ENCODE results near the gene ATP5PO.

ATP5PO gene

GRCh38 chr21:33899199-33899598, 16.4 kb downstream of the ATP5PO start:
- H3K9me3 Mint-ChIP-seq: no peaks in the 10 kb centered on the region
- no peak overlapping the region for H3K27ac Mint-ChIP-seq
- no peak overlapping the region for H3K4me3 Mint-ChIP-seq
- H3K36me3 Mint-ChIP-seq: peaks cover 20% of the 10 kb centered on the region
- H3K27me3 Mint-ChIP-seq: peaks cover 13% of the 10 kb centered on the region
- no peak for DNase-seq (ENCODE audit: low spot score in 2 of 2)
- peaks cover 17% of the 10 kb centered on the region for H3K4me1 Mint-ChIP-seq
- no peak for ATAC-seq (ENCODE audit: low read depth)

GRCh38 chr21:33898586-33898985, 17.0 kb downstream of the ATP5PO start:
- peaks cover 13% of the 10 kb centered on the region for H3K27me3 Mint-ChIP-seq
- H3K36me3 Mint-ChIP-seq: peaks cover 18% of the 10 kb centered on the region
- no peaks in the 10 kb centered on the region for H3K9me3 Mint-ChIP-seq
- ATAC-seq (ENCODE audit: low read depth) (no peak), DNase-seq (ENCODE audit: low spot score in 2 of 2) (no peak)
- H3K4me1 Mint-ChIP-seq: peaks cover 17% of the 10 kb centered on the region
- no peak overlapping the region for H3K27ac Mint-ChIP-seq
- H3K4me3 Mint-ChIP-seq: no peak overlapping the region

GRCh38 chr21:33897739-33898138, 17.9 kb downstream of the ATP5PO start:
- no peak for DNase-seq (ENCODE audit: low spot score in 2 of 2)
- Mint-ChIP-seq H3K9me3 (no peaks in the 10 kb centered on the region), H3K27me3 (peaks cover 13% of the 10 kb centered on the region), H3K36me3 (peaks cover 11% of the 10 kb centered on the region), H3K4me1 (peaks cover 17% of the 10 kb centered on the region), H3K27ac (no peak overlapping the region), H3K4me3 (no peak overlapping the region)
- ATAC-seq (ENCODE audit: low read depth): no peak

- Mint-ChIP-seq H3K4me3 (no peak overlapping the region), H3K9me3 (no peaks in the 10 kb centered on the region), H3K36me3 (peaks cover 6% of the 10 kb centered on the region), H3K4me1 (peaks cover 17% of the 10 kb centered on the region), H3K27me3 (peaks cover 13% of the 10 kb centered on the region), H3K27ac (no peak overlapping the region)
- no peak for ATAC-seq (ENCODE audit: low read depth)
- no peak for DNase-seq (ENCODE audit: low spot score in 2 of 2)
Observed at GRCh38 chr21:33897098-33897497, 18.5 kb downstream of the ATP5PO start.

GRCh38 chr21:33896691-33897090, 18.9 kb downstream of the ATP5PO start:
- H3K4me1 Mint-ChIP-seq: peaks cover 15% of the 10 kb centered on the region
- no peak overlapping the region for H3K27ac Mint-ChIP-seq
- no peak overlapping the region for H3K4me3 Mint-ChIP-seq
- peaks cover 13% of the 10 kb centered on the region for H3K27me3 Mint-ChIP-seq
- DNase-seq (ENCODE audit: low spot score in 2 of 2) (no peak), ATAC-seq (ENCODE audit: low read depth) (no peak)
- H3K9me3 Mint-ChIP-seq: no peaks in the 10 kb centered on the region
- peaks cover 4% of the 10 kb centered on the region for H3K36me3 Mint-ChIP-seq

- DNase-seq (ENCODE audit: low spot score in 2 of 2) (no peak), ATAC-seq (ENCODE audit: low read depth) (no peak)
- Mint-ChIP-seq H3K4me1 (peaks cover 12% of the 10 kb centered on the region), H3K36me3 (no peaks in the 10 kb centered on the region), H3K4me3 (peak overlapping the region; percentile 43), H3K27ac (no peak overlapping the region), H3K9me3 (no peaks in the 10 kb centered on the region), H3K27me3 (peaks cover 13% of the 10 kb centered on the region)
Observed at GRCh38 chr21:33895356-33895755, 20.2 kb downstream of the ATP5PO start.

GRCh38 chr21:33894736-33895288, 20.8 kb downstream of the ATP5PO start:
- H3K9me3 Mint-ChIP-seq: no peaks in the 10 kb centered on the region
- H3K4me1 Mint-ChIP-seq: peaks cover 12% of the 10 kb centered on the region
- ATAC-seq (ENCODE audit: low read depth) (peak; percentile 76), DNase-seq (ENCODE audit: low spot score in 2 of 2) (peak; percentile 14 to 21)
- no peaks in the 10 kb centered on the region for H3K36me3 Mint-ChIP-seq
- peaks cover 13% of the 10 kb centered on the region for H3K27me3 Mint-ChIP-seq
- H3K27ac Mint-ChIP-seq: peak overlapping the region; percentile 69
- peak overlapping the region; percentile 43 for H3K4me3 Mint-ChIP-seq

- no peak overlapping the region for H3K4me3 Mint-ChIP-seq
- no peaks in the 10 kb centered on the region for H3K9me3 Mint-ChIP-seq
- H3K27me3 Mint-ChIP-seq: peaks cover 13% of the 10 kb centered on the region
- DNase-seq (ENCODE audit: low spot score in 2 of 2): no peak
- peaks cover 12% of the 10 kb centered on the region for H3K4me1 Mint-ChIP-seq
- H3K36me3 Mint-ChIP-seq: no peaks in the 10 kb centered on the region
- ATAC-seq (ENCODE audit: low read depth): no peak
- no peak overlapping the region for H3K27ac Mint-ChIP-seq
Observed at GRCh38 chr21:33893917-33894316, 21.7 kb downstream of the ATP5PO start.

- Mint-ChIP-seq H3K27ac (no peak overlapping the region), H3K36me3 (no peaks in the 10 kb centered on the region), H3K4me1 (peaks cover 12% of the 10 kb centered on the region), H3K9me3 (no peaks in the 10 kb centered on the region), H3K4me3 (no peak overlapping the region), H3K27me3 (peaks cover 13% of the 10 kb centered on the region)
- no peak for ATAC-seq (ENCODE audit: low read depth)
- DNase-seq (ENCODE audit: low spot score in 2 of 2): no peak
Observed at GRCh38 chr21:33892853-33893252, 22.8 kb downstream of the ATP5PO start.

- Mint-ChIP-seq H3K4me1 (peaks cover 7% of the 10 kb centered on the region), H3K4me3 (no peak overlapping the region), H3K9me3 (no peaks in the 10 kb centered on the region), H3K36me3 (no peaks in the 10 kb centered on the region), H3K27ac (no peak overlapping the region), H3K27me3 (peaks cover 7% of the 10 kb centered on the region)
- ATAC-seq (ENCODE audit: low read depth): no peak
- DNase-seq (ENCODE audit: low spot score in 2 of 2): no peak
Observed at GRCh38 chr21:33890187-33890586, 25.4 kb downstream of the ATP5PO start.

- DNase-seq (ENCODE audit: low spot score in 2 of 2) (no peak), ATAC-seq (ENCODE audit: low read depth) (no peak)
- peaks cover 7% of the 10 kb centered on the region for H3K27me3 Mint-ChIP-seq
- no peaks in the 10 kb centered on the region for H3K9me3 Mint-ChIP-seq
- no peak overlapping the region for H3K27ac Mint-ChIP-seq
- H3K4me1 Mint-ChIP-seq: no peaks in the 10 kb centered on the region
- no peak overlapping the region for H3K4me3 Mint-ChIP-seq
- no peaks in the 10 kb centered on the region for H3K36me3 Mint-ChIP-seq
Observed at GRCh38 chr21:33886321-33886720, 29.3 kb downstream of the ATP5PO start.

- H3K4me1 Mint-ChIP-seq: no peaks in the 10 kb centered on the region
- ATAC-seq (ENCODE audit: low read depth): no peak
- H3K27ac Mint-ChIP-seq: no peak overlapping the region
Observed at GRCh38 chr21:33885172-33885514, 30.5 kb downstream of the ATP5PO start.

GRCh38 chr21:33884376-33885171, 31.0 kb downstream of the ATP5PO start:
- Mint-ChIP-seq H3K27me3 (peaks cover 7% of the 10 kb centered on the region), H3K9me3 (no peaks in the 10 kb centered on the region), H3K4me3 (no peak overlapping the region), H3K4me1 (no peaks in the 10 kb centered on the region), H3K36me3 (no peaks in the 10 kb centered on the region), H3K27ac (no peak overlapping the region)
- DNase-seq (ENCODE audit: low spot score in 2 of 2) (no peak), ATAC-seq (ENCODE audit: low read depth) (no peak)

More at GRCh38 chr21:33885172-33885514, 30.5 kb downstream of the ATP5PO start:
- Mint-ChIP-seq H3K9me3 (no peaks in the 10 kb centered on the region), H3K27me3 (peaks cover 7% of the 10 kb centered on the region), H3K36me3 (no peaks in the 10 kb centered on the region), H3K4me3 (no peak overlapping the region)
- no peak for DNase-seq (ENCODE audit: low spot score in 2 of 2)

- ATAC-seq (ENCODE audit: low read depth) (no peak), DNase-seq (ENCODE audit: low spot score in 2 of 2) (no peak)
- Mint-ChIP-seq H3K4me1 (no peaks in the 10 kb centered on the region), H3K27ac (no peak overlapping the region), H3K36me3 (no peaks in the 10 kb centered on the region), H3K9me3 (no peaks in the 10 kb centered on the region), H3K4me3 (no peak overlapping the region), H3K27me3 (peaks cover 10% of the 10 kb centered on the region)
Observed at GRCh38 chr21:33883118-33883517, 32.5 kb downstream of the ATP5PO start.
